Hematopoietic multipotent progenitor cell treated with erythropoietin and hydrocortisone succinate and interleukin-3 and kit ligand, for 17 days (in vitro differentiated cells): ENCODE measurements around the gene LGALS7B.
"Not testable (repeated sequence)": the region's sequence is repeated elsewhere in the genome, so short reads cannot be mapped to it uniquely, and the experiment has no call there.

Source experiments
- DNase-seq: peaks from one replicate; pipeline ENCODE4 v3.0.0-alpha.2; 2015; ENCODE audit warnings: low spot score

LGALS7B gene

GRCh38 chr19:38797781-38798180, 8.8 kb downstream of the LGALS7B start:
- DNase-seq = not testable (repeated sequence)

GRCh38 chr19:38799104-38799503, 10.1 kb downstream of the LGALS7B start:
- DNase-seq = no peak

- DNase-seq = no peak
Measured at GRCh38 chr19:38800577-38801347, 11.8 kb downstream of the LGALS7B start.

- DNase-seq = no peak
Measured at GRCh38 chr19:38801359-38802095, 12.5 kb downstream of the LGALS7B start.

- DNase-seq = no peak
Measured at GRCh38 chr19:38803543-38803942, 14.5 kb downstream of the LGALS7B start.

GRCh38 chr19:38805180-38805579, 16.2 kb downstream of the LGALS7B start:
- DNase-seq = no peak

GRCh38 chr19:38806371-38806770, 17.4 kb downstream of the LGALS7B start:
- DNase-seq = no peak

GRCh38 chr19:38807374-38808098, 18.5 kb downstream of the LGALS7B start:
- DNase-seq = not testable (repeated sequence)

- DNase-seq = no peak
Measured at GRCh38 chr19:38808741-38809140, 19.7 kb downstream of the LGALS7B start.

GRCh38 chr19:38809592-38810252, 20.7 kb downstream of the LGALS7B start:
- no peak for DNase-seq

- no peak for DNase-seq
Measured at GRCh38 chr19:38812009-38812840, 23.2 kb downstream of the LGALS7B start.

- DNase-seq = no peak
Measured at GRCh38 chr19:38812841-38813320, 23.9 kb downstream of the LGALS7B start, which contains the start of gene LGALS4. TSS of gene LGALS4 (minus strand) at chr19:38812945. CDS start at chr19:38812886, 59 bp downstream.

GRCh38 chr19:38813323-38813722, 24.3 kb downstream of the LGALS7B start:
- DNase-seq = no peak

GRCh38 chr19:38813932-38814331, 24.9 kb downstream of the LGALS7B start:
- not testable (repeated sequence) for DNase-seq

- no peak for DNase-seq
Measured at GRCh38 chr19:38815059-38816001, 26.3 kb downstream of the LGALS7B start.

- DNase-seq = no peak
Measured at GRCh38 chr19:38816131-38816750, 27.2 kb downstream of the LGALS7B start.

- no peak for DNase-seq
Measured at GRCh38 chr19:38817081-38817480, 28.1 kb downstream of the LGALS7B start.

GRCh38 chr19:38819231-38819920, 30.4 kb downstream of the LGALS7B start:
- DNase-seq = no peak
